M059J (cell line): ENCODE results near the gene MAGEB4. TPM values are rescaled to one million over a fixed set of nuclear protein-coding genes. Genes with fewer than 3 reads are reported as not detected.
A peak's percentile ranks its signal among the peaks of the same experiment; 100 is the strongest.
"Not testable (repeated sequence)": the region's sequence is repeated elsewhere in the genome, so short reads cannot be mapped to it uniquely, and the experiment has no call there.

ENCODE experiments used
- DNase-seq: peaks from one replicate; pipeline ENCODE4 v3.0.0-alpha.2; 2012; ENCODE audit warnings: low read depth
- total RNA-seq: library from RNA; depleted of rRNA; stranded (reverse); fragments of >200 nt; shearing (Covaris generic); gene quantifications from 2 replicates; pipeline ENCODE4 v1.2.3, GENCODE V29; 2014; rRNA removed

MAGEB4 gene
- not detected in 2 replicates for total RNA-seq

- peak; percentile 26 for DNase-seq
Measured at GRCh38 chrX:30241724-30242415, at the start of gene MAGEB4. Gene MAGEB4, plus strand, starts transcription at chrX:30242000. Its CDS starts 136 bp downstream, at chrX:30242136.

GRCh38 chrX:30193910-30194309, 47.9 kb upstream of the MAGEB4 start:
- DNase-seq, result not testable (repeated sequence)

GRCh38 chrX:30196322-30196721, 45.5 kb upstream of the MAGEB4 start:
- peak; percentile 44 for DNase-seq

- DNase-seq, result no peak
Measured at GRCh38 chrX:30212172-30212571, 29.6 kb upstream of the MAGEB4 start.

- no peak for DNase-seq
Measured at GRCh38 chrX:30215357-30215843, 26.4 kb upstream of the MAGEB4 start, which contains the start of gene MAGEB2. Gene MAGEB2, plus strand, starts transcription at chrX:30215563. Its CDS starts 3,018 bp downstream, at chrX:30218581.

GRCh38 chrX:30217465-30217864, 24.3 kb upstream of the MAGEB4 start:
- DNase-seq, result no peak

- no peak for DNase-seq
Measured at GRCh38 chrX:30219372-30219771, 22.4 kb upstream of the MAGEB4 start.

- peak; percentile 17 for DNase-seq
Measured at GRCh38 chrX:30220661-30221060, 21.1 kb upstream of the MAGEB4 start.

- DNase-seq, result no peak
Measured at GRCh38 chrX:30224536-30224935, 17.3 kb upstream of the MAGEB4 start.

GRCh38 chrX:30228526-30228925, 13.3 kb upstream of the MAGEB4 start:
- peak; percentile 22 for DNase-seq

GRCh38 chrX:30230395-30230794, 11.4 kb upstream of the MAGEB4 start, which contains the start of gene MAGEB3:
Gene MAGEB3, plus strand, starts transcription at chrX:30230657. Its CDS starts 5,268 bp downstream, at chrX:30235925.
- peak; percentile 64 for DNase-seq

- DNase-seq, result no peak
Measured at GRCh38 chrX:30246769-30247489, 5.1 kb downstream of the MAGEB4 start, which contains the start of gene MAGEB1. Gene MAGEB1, plus strand, starts transcription at chrX:30247146. Its CDS starts 3,348 bp downstream, at chrX:30250494.

- DNase-seq, result no peak
Measured at GRCh38 chrX:30248854-30249253, 7.1 kb downstream of the MAGEB4 start.

- DNase-seq, result no peak
Measured at GRCh38 chrX:30253257-30253656, 11.5 kb downstream of the MAGEB4 start.

- no peak for DNase-seq
Measured at GRCh38 chrX:30259927-30260326, 18.1 kb downstream of the MAGEB4 start.

- DNase-seq, result no peak
Measured at GRCh38 chrX:30261012-30261411, 19.2 kb downstream of the MAGEB4 start.

- no peak for DNase-seq
Measured at GRCh38 chrX:30262763-30263162, 21.0 kb downstream of the MAGEB4 start.

- peak; percentile 63 for DNase-seq
Measured at GRCh38 chrX:30270639-30271038, 28.8 kb downstream of the MAGEB4 start.

- peak; percentile 40 for DNase-seq
Measured at GRCh38 chrX:30275498-30275897, 33.7 kb downstream of the MAGEB4 start.

GRCh38 chrX:30278365-30278764, 36.6 kb downstream of the MAGEB4 start:
- DNase-seq, result peak; percentile 62

- DNase-seq, result no peak
Measured at GRCh38 chrX:30280428-30280827, 38.6 kb downstream of the MAGEB4 start.

- DNase-seq, result no peak
Measured at GRCh38 chrX:30282527-30282926, 40.7 kb downstream of the MAGEB4 start.
